HEK293 (cell line): ENCODE results near the gene RNF39.

Experiments used
- EGR2 ChIP-seq: fragments of 450-650 bp; formaldehyde crosslinking; IDR thresholded peaks from 2 replicates; pipeline ENCODE4 v1.5.1; 2016; ENCODE audit warnings: low read depth, missing biosample characterization, missing genetic modification characterization
- MYNN ChIP-seq: fragments of 450-650 bp; formaldehyde crosslinking; IDR thresholded peaks from 2 replicates; pipeline ENCODE4 v1.5.1; 2016; ENCODE audit warnings: missing biosample characterization, missing genetic modification characterization, borderline replicate concordance
- RBAK ChIP-seq: fragments of 450-650 bp; formaldehyde crosslinking; IDR thresholded peaks from 2 replicates; pipeline ENCODE4 v1.5.1; 2016; ENCODE audit warnings: missing biosample characterization, missing genetic modification characterization
- SP7 ChIP-seq: fragments of 450-650 bp; formaldehyde crosslinking; IDR thresholded peaks from 2 replicates; pipeline ENCODE4 v1.5.1; 2016; ENCODE audit warnings: missing biosample characterization, missing genetic modification characterization
- ZEB2 ChIP-seq: fragments of 450-650 bp; formaldehyde crosslinking; IDR thresholded peaks from 2 replicates; pipeline ENCODE4 v1.5.1; 2016; ENCODE audit warnings: missing biosample characterization, missing genetic modification characterization
- ZFHX2 ChIP-seq: fragments of 450-650 bp; formaldehyde crosslinking; conservative IDR thresholded peaks from 2 replicates; pipeline ENCODE4 v1.5.1; 2016; ENCODE audit warnings: missing biosample characterization, missing genetic modification characterization
- ZFP3 ChIP-seq: fragments of 450-650 bp; formaldehyde crosslinking; IDR thresholded peaks from 2 replicates; pipeline ENCODE4 v1.5.1; 2016; ENCODE audit warnings: low read depth, missing biosample characterization, missing genetic modification characterization
- ZNF174 ChIP-seq: fragments of 450-650 bp; formaldehyde crosslinking; IDR thresholded peaks from 2 replicates; pipeline ENCODE4 v1.5.0; 2017; ENCODE audit warnings: missing biosample characterization, mild to moderate bottlenecking, missing genetic modification characterization
- ZNF221 ChIP-seq: fragments of 450-650 bp; formaldehyde crosslinking; IDR thresholded peaks from 2 replicates; pipeline ENCODE4 v1.5.1; 2017; ENCODE audit warnings: missing biosample characterization, missing genetic modification characterization, borderline replicate concordance
- ZNF423 ChIP-seq: fragments of 450-650 bp; formaldehyde crosslinking; IDR thresholded peaks from 2 replicates; pipeline ENCODE4 v1.5.1; 2016; ENCODE audit warnings: missing biosample characterization, missing genetic modification characterization
- ZNF433 ChIP-seq: fragments of 450-650 bp; formaldehyde crosslinking; IDR thresholded peaks from 2 replicates; pipeline ENCODE4 v1.5.1; 2016; ENCODE audit warnings: missing biosample characterization, missing genetic modification characterization, low read depth
- ZNF521 ChIP-seq: fragments of 450-650 bp; formaldehyde crosslinking; IDR thresholded peaks from 2 replicates; pipeline ENCODE4 v1.5.1; 2017; ENCODE audit warnings: missing biosample characterization, mild to moderate bottlenecking, missing genetic modification characterization
- ZNF548 ChIP-seq: fragments of 450-650 bp; formaldehyde crosslinking; IDR thresholded peaks from 2 replicates; pipeline ENCODE4 v1.5.1; 2016; ENCODE audit warnings: missing biosample characterization, missing genetic modification characterization
- ZNF560 ChIP-seq: fragments of 450-650 bp; formaldehyde crosslinking; IDR thresholded peaks from 2 replicates; pipeline ENCODE4 v1.5.1; 2017; ENCODE audit warnings: missing biosample characterization, missing genetic modification characterization, borderline replicate concordance
- ZNF561 ChIP-seq: fragments of 450-650 bp; IDR thresholded peaks from 2 replicates; pipeline ENCODE4 v1.5.1; 2018; ENCODE audit warnings: missing biosample characterization, missing genetic modification characterization, borderline replicate concordance
- ZNF654 ChIP-seq: fragments of 450-650 bp; formaldehyde crosslinking; IDR thresholded peaks from 2 replicates; pipeline ENCODE4 v1.5.1; 2016; ENCODE audit warnings: low read depth, missing biosample characterization, missing genetic modification characterization
- ZNF792 ChIP-seq: fragments of 450-650 bp; formaldehyde crosslinking; IDR thresholded peaks from 2 replicates; pipeline ENCODE4 v1.5.1; 2016; ENCODE audit warnings: missing biosample characterization, missing genetic modification characterization
- ZNF830 ChIP-seq: fragments of 450-650 bp; IDR thresholded peaks from 2 replicates; pipeline ENCODE4 v1.5.0; 2018; ENCODE audit warnings: missing biosample characterization, missing genetic modification characterization, low read depth, mild to moderate bottlenecking, moderate library complexity
- ZNF843 ChIP-seq: fragments of 450-650 bp; formaldehyde crosslinking; IDR thresholded peaks from 2 replicates; pipeline ENCODE4 v1.5.1; 2016; ENCODE audit warnings: missing biosample characterization, missing genetic modification characterization
- TF ChIP-seq, protein P1 (sequence below): sonication (generic); formaldehyde crosslinking; IDR thresholded peaks from 2 replicates; pipeline ENCODE4 v1.8.1; 2022; ENCODE audit warnings: mild to moderate bottlenecking, moderate library complexity, missing genetic modification reagents
- TF ChIP-seq, protein P2 (sequence below): fragments of 450-650 bp; formaldehyde crosslinking; IDR thresholded peaks from 2 replicates; pipeline ENCODE4 v1.5.1; 2017; ENCODE audit warnings: missing biosample characterization, missing genetic modification characterization
- TF ChIP-seq, protein P3 (sequence below): fragments of 450-650 bp; formaldehyde crosslinking; IDR thresholded peaks from 2 replicates; pipeline ENCODE4 v1.5.1; 2016; ENCODE audit warnings: missing biosample characterization, missing genetic modification characterization
- TF ChIP-seq, protein P4 (sequence below): fragments of 450-650 bp; formaldehyde crosslinking; IDR thresholded peaks from 2 replicates; pipeline ENCODE4 v1.5.1; 2017; ENCODE audit warnings: missing biosample characterization, missing genetic modification characterization

The RNF39 gene

DNA sequence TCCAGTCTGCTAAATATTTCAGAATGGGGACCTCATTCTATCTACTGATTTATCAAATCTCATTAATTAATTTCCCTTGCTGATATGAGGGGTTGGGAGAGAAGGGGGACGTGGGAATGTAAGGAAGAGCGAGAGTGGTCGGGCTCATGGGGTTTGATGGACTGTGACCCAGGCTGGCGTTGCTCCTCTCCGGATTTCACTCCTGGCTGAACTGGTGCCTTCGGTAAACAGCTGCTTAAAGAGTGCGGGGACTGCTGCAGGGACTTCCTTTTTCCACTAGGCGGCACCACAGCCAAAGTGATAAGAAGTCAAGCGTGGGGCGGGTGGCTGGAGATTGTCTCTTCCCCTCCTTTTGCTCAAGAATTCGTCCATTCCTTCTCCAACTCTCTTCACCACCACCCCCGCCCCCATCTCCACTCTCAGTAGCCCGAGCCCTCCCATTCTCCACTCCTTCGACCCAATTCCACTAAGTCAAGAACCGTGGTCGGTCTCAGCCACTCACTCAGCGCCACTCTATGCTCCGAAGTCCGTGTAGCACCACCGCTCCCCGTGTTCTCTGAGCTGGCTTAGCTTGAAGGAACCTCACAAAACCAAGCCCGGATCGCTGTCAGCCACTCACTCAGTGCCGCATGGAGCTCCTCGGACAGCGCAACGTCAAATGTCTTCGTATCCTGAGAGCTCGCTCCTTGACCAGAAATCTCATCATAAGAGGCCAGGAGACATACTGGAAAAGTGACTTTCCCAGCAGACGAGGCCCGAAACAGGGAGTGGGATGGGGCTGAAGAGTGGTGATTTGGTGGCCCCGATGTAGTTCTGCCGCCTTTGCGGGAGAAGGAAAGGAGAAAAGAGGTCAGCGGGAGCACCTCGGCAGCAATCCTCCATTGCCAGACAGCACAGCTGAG lies 27.7 kb upstream of the RNF39 start (continued):
- TF ChIP-seq ZNF174 (tag by site-specific recombination) (no peak), ZNF560 (tag by site-specific recombination) (no peak), ZNF433 (tag by site-specific recombination) (no peak), ZNF654 (peak; percentile 100), EGR2 (tag by site-specific recombination) (peak; percentile 46), ZNF561 (no peak), ZNF521 (tag by site-specific recombination) (no peak), ZNF792 (tag by site-specific recombination) (no peak), ZNF548 (tag by site-specific recombination) (no peak), ZNF843 (tag by site-specific recombination) (0 out of 2 replicates have a peak, but pooled peaks have one; percentile 18), ZNF221 (tag by site-specific recombination) (no peak), MYNN (tag by site-specific recombination) (no peak), ZEB2 (tag by site-specific recombination) (peak; percentile 57; the same call in 1 of the 2 replicates), SP7 (tag by site-specific recombination) (peak; percentile 50; the same call in 1 of the 2 replicates), ZFP3 (tag by site-specific recombination) (no peak), ZNF830 (tag by site-specific recombination) (no peak), ZNF423 (tag by site-specific recombination) (no peak), ZFHX2 (tag by site-specific recombination) (peak; percentile 52), RBAK (tag by site-specific recombination) (no peak)
- TF ChIP-seq, protein P1, sequence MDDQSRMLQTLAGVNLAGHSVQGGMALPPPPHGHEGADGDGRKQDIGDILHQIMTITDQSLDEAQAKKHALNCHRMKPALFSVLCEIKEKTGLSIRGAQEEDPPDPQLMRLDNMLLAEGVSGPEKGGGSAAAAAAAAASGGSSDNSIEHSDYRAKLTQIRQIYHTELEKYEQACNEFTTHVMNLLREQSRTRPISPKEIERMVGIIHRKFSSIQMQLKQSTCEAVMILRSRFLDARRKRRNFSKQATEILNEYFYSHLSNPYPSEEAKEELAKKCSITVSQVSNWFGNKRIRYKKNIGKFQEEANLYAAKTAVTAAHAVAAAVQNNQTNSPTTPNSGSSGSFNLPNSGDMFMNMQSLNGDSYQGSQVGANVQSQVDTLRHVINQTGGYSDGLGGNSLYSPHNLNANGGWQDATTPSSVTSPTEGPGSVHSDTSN = no peak
- TF ChIP-seq, protein P2, sequence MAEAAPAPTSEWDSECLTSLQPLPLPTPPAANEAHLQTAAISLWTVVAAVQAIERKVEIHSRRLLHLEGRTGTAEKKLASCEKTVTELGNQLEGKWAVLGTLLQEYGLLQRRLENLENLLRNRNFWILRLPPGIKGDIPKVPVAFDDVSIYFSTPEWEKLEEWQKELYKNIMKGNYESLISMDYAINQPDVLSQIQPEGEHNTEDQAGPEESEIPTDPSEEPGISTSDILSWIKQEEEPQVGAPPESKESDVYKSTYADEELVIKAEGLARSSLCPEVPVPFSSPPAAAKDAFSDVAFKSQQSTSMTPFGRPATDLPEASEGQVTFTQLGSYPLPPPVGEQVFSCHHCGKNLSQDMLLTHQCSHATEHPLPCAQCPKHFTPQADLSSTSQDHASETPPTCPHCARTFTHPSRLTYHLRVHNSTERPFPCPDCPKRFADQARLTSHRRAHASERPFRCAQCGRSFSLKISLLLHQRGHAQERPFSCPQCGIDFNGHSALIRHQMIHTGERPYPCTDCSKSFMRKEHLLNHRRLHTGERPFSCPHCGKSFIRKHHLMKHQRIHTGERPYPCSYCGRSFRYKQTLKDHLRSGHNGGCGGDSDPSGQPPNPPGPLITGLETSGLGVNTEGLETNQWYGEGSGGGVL = no peak
- TF ChIP-seq, protein P3, sequence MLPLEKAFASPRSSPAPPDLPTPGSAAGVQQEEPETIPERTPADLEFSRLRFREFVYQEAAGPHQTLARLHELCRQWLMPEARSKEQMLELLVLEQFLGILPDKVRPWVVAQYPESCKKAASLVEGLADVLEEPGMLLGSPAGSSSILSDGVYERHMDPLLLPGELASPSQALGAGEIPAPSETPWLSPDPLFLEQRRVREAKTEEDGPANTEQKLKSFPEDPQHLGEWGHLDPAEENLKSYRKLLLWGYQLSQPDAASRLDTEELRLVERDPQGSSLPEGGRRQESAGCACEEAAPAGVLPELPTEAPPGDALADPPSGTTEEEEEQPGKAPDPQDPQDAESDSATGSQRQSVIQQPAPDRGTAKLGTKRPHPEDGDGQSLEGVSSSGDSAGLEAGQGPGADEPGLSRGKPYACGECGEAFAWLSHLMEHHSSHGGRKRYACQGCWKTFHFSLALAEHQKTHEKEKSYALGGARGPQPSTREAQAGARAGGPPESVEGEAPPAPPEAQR = no peak
- TF ChIP-seq, protein P4, sequence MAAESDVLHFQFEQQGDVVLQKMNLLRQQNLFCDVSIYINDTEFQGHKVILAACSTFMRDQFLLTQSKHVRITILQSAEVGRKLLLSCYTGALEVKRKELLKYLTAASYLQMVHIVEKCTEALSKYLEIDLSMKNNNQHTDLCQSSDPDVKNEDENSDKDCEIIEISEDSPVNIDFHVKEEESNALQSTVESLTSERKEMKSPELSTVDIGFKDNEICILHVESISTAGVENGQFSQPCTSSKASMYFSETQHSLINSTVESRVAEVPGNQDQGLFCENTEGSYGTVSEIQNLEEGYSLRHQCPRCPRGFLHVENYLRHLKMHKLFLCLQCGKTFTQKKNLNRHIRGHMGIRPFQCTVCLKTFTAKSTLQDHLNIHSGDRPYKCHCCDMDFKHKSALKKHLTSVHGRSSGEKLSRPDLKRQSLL (tag by site-specific recombination) = no peak
